Prostate gland (tissue), 2 donors: ENCODE measurements around the gene TMEM233.

ENCODE experiments used
- POLR2A ChIP-seq: fragments of 450-650 bp; IDR thresholded peaks from one replicate; pipeline ENCODE4 v1.6.1; 2016; ENCODE audit warnings: antibody characterized with exemption, mild to moderate bottlenecking
- POLR2AphosphoS5 ChIP-seq: sonication (generic); formaldehyde crosslinking; IDR thresholded peaks from one replicate; pipeline ENCODE4 v1.6.1; 2017; ENCODE audit warnings: antibody characterized with exemption
- TF ChIP-seq, protein P1 (sequence below), 4 experiments: fragments of 200-600 bp in 2 of 4; fragments of 450-650 bp in 2 of 4; sonication (generic) in 2 of 4; IDR thresholded peaks; 1 replicate in 3 of 4; 2 replicates in 1 of 4; pipeline ENCODE4 v1.5.1; 2016 to 2019; ENCODE audit warnings: antibody characterized with exemption in 4 of 4, mild to moderate bottlenecking in 2 of 4, moderate library complexity in 2 of 4

- TF ChIP-seq, protein P1, sequence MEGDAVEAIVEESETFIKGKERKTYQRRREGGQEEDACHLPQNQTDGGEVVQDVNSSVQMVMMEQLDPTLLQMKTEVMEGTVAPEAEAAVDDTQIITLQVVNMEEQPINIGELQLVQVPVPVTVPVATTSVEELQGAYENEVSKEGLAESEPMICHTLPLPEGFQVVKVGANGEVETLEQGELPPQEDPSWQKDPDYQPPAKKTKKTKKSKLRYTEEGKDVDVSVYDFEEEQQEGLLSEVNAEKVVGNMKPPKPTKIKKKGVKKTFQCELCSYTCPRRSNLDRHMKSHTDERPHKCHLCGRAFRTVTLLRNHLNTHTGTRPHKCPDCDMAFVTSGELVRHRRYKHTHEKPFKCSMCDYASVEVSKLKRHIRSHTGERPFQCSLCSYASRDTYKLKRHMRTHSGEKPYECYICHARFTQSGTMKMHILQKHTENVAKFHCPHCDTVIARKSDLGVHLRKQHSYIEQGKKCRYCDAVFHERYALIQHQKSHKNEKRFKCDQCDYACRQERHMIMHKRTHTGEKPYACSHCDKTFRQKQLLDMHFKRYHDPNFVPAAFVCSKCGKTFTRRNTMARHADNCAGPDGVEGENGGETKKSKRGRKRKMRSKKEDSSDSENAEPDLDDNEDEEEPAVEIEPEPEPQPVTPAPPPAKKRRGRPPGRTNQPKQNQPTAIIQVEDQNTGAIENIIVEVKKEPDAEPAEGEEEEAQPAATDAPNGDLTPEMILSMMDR (IDR thresholded peaks at IDR 0.05): no peak
- TF ChIP-seq POLR2A (no peak), POLR2AphosphoS5 (no peak)
These were observed 26.9 kb downstream of the TMEM233 start for GRCh38 chr12:119620490-119620889.
